Glomerular endothelial cell (primary cell): ENCODE measurements around the gene GPC6. TPM values are rescaled to one million over a fixed set of nuclear protein-coding genes. Genes with fewer than 3 reads are reported as not detected.
"Not testable (repeated sequence)": the region's sequence is repeated elsewhere in the genome, so short reads cannot be mapped to it uniquely, and the experiment has no call there.

Experiments
- DNase-seq: peaks from one replicate; pipeline ENCODE4 v3.0.0-alpha.2; 2011; ENCODE audit warnings: low read depth, low spot score; ENCODE audit errors: extremely low read depth
- total RNA-seq: library from RNA; depleted of rRNA; stranded (reverse); fragments of >200 nt; gene quantifications from 2 replicates; pipeline ENCODE4 v1.2.3, GENCODE V29; 2015

The GPC6 gene
- total RNA-seq, 1 donor from 2014 or later: 11.0 TPM

- no peak for DNase-seq
These were observed 1098.3 kb downstream of the GPC6 start for GRCh38 chr13:94324767-94325540.

DNA sequence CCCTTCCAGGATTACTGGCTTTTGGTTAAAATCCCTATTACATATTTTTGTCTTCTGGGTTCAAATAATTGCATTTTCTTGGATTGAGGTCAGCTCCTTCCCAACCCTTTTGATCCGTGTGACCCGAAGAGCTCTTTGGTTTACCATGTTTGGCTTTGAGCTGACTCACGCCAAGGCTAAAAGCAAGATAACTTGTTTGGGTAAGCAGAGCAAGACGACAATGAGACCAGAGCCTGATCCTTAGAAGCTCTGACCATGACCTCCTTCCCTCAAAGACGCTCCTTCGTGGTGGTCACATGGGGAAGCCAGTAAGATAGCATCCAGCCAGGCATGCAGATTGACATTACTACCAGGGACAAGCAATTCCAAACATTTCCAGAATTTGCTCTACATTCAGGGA, 1099.0 kb downstream of the GPC6 start:
- DNase-seq: no peak

GRCh38 chr13:94327318-94327717, 1100.7 kb downstream of the GPC6 start:
- no peak for DNase-seq

GRCh38 chr13:94328381-94329041, 1101.9 kb downstream of the GPC6 start:
- DNase-seq: no peak

GRCh38 chr13:94329277-94329676, 1102.7 kb downstream of the GPC6 start:
- no peak for DNase-seq

DNA sequence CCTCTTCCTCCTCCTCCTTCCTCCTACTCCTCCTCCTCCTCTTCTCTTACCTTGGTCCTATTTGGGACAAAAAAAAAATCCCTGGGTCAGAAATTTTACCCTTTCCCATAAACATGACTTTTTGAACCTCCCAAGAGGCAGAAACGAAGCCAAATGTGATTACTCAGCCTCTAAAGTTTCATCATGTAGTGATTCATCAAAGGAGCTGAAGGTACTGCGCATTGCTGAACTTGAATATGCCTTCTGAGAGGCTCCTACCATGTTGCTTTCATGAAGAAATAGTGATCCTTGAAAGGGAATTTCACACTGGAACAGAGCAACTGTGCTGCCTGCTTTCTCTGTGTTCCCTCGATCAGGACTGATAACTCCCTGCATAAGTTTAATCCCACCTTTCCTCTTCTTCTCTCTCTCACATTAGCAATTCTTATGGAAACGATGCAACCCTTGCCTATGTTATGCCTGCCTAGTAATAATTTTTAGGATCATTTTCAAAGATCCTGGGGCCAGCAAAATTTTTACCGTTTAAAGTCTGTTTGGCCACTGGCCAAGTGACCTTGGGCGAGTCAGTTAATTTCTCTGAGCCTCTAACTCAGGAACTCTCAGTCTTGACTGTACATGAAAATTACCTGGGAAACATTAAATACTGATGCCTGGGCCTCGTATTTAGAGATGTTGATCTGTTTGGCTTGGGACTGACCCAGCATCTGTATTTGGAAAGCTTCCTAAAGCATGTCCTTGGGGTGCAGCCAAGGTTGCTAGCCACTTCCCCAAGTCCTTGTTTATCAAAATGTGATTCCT, 1103.3 kb downstream of the GPC6 start:
- DNase-seq: no peak

DNA sequence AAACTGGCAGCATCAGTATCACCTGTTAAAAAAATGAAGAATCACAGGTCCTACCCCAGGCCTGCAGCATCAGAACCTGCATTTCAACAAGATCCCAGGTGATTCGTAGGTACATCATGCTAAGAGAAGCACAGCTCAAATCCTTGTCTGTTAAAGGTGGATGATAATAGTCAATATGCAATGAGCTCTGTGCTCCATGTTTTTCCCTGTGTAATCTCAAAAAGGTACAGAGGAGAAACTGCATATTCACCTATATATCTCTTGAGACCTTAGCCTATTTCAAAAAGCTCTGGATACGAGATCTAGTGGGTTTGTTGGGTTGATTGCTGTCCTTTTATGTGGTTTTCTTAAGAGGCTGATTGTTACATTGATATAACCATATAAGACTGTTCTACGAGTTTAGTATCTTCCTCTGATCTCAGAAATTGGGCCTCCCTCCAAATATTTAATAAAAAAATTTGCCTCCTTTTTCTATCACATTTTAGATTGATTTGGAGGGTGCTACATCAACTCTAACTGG, 1104.0 kb downstream of the GPC6 start:
- DNase-seq: no peak

GRCh38 chr13:94331281-94331680, 1104.7 kb downstream of the GPC6 start:
- DNase-seq: no peak

DNA sequence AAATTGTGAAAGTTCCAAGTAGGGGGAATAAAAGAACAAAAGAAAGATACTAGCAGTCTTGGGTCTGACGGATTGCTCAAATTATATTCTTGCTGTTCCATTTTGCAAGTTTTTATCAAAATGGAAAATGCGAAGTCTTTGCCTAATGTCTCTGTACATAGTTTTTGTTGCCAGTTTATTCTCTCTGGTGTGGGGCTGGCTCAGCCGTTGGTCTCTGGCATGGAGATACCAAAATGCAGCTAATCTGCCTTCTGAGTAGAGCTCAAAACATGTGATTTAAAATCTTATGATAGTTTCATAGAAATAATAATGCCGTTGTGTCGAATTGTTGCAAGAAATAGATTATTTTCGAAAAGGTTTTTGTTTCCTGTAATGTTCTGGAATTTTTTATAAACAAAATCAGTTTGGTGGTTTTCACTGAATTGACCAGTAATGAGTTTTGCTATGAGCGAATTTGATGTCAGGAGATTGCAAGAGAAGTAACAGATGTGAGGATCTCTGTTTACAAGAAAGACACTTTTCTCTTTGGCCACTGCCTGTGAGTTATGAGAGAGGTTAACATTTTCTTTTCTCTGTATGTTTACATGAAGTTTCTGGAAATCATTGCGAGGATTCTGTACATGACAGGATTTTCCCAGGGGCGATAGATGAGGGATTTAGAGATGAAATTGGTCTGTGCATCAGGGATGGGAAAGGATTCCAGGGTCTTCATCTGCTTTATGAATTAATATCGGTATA, 1105.9 kb downstream of the GPC6 start:
- no peak for DNase-seq

DNA sequence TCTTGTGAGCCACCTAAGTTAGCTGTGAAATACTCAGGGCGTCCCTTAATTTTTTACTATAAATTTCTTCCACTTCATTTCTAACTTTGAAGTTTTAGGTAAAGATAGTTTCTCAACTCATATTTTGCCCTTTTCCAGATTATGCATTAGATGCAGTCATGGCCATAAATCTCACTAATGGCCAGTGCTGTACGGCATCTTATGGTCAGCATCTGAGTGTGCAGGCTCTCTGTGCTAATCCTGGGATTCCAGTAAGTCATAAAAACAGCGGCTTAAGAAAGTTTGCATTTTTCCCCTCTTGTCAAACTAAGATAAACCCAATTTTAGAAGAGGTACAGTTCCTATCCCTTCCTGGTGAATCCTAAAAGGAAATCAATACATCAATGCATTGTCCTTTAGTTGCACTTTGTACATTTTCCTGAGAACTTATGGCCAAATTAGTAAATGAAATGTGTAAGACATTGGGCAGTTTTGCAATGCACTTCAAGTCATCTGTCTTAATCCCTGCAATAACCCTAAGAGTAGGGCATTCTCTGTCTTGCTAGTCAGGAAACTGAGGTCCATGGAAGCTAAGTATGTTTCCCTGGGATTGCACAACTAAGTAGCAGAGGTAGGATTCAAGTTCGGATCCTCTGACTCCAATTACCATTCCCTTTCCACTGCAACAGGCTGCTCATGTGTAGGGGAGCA, 1106.7 kb downstream of the GPC6 start:
- no peak for DNase-seq

GRCh38 chr13:94335761-94336526, 1109.3 kb downstream of the GPC6 start:
- no peak for DNase-seq

DNA sequence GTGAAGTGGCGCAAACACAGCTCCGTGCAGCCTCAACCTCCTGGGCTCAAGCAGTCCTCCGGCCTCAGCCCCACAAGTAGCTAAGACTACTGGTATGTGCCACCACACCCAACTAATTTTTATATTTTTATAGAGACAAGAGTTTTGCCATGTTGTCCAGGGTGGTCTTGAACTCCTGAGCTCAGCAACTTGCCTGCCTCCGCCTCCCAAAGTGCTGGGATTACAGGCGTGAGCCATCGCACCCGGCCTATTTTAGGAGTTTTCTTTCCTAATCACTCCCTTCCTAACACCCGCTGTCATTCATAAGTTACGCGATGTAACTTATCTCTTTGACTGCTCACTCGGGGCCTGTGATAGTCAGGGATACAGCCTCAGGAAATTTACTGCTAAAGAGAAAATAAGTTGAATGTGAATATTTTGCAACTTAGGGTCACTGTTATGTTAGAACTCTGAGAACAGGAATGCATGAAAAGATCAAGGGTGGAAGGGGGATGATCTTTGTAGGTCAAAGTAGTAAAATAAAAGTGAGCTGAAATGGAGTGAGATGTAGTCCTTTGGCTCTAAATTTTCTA, 1112.6 kb downstream of the GPC6 start:
- no peak for DNase-seq

GRCh38 chr13:94342436-94343242, 1116.0 kb downstream of the GPC6 start:
- DNase-seq: no peak

DNA sequence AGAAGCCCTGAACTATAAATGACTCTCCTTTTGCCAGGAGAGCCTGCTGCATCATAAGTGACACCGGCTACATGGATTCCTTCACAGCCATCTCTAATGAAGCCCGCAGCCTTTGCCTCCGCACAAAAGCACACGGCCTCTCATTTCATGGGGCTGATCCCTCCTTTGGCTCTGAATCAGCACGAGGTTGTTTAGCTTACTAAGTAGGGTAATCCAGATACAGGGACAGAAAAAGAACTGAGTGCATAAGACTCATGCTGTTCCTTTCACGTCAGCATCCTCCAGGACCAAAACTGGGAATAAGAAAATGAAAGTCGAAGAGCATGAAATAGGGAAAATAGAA, 1116.6 kb downstream of the GPC6 start:
- no peak for DNase-seq

DNA sequence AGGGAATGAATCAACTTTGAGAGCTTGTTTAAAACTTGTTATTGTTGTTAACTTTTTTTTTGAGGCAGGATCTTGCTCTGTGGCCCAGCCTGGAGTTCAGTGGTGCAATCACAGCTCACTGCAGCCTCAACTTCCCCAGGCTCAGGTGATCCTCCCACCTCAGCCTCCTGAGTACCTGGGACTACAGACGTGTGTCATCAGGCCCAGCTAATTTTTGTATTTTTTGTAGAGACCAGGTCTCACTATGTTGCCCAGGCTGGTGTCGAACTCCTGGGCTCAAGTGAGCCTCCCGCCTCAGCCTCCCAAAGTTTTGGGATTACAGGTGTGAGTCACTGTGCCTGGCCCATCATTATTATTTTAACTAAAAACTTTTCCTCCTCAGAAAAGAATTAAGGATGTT, 1117.1 kb downstream of the GPC6 start:
- not testable (repeated sequence) for DNase-seq

DNA sequence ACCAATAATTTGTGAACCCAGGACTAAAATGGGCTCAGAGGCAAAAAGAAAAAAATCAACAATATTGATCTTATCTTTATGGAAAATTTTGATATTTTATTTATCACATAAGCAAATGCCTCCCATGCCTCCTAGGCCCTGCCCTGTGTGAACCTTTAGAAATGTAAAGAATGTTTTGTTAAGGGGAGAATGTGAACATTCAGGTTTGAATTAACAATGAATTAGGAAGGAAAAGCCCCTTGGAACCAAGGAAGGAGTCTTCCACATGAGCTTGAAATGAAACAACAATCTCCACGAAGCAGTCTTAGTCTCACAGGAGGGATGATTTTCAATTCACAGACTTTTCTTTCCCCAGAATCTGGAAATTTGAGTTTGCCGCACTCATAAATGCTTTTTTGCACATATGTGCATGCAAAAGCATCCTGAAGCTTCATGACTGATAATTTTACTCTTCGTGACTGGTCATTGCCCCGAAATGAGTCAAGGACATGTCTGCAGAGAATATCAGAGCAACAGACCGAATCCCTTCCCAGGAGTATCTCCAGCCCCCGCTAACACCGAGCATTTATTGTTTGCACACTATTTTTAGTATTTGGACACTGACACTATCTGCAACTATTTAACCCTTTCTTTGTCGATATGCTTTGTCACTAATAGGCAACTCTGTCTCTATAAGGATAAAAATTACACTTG, 1117.7 kb downstream of the GPC6 start:
- DNase-seq: no peak

GRCh38 chr13:94345374-94346195, 1119.0 kb downstream of the GPC6 start:
- peak; percentile 55 for DNase-seq
